ENCODE data around the gene OOSP1. TPM values are rescaled to one million over a fixed set of nuclear protein-coding genes. Genes with fewer than 3 reads are reported as not detected.

OOSP1 gene
- polyA plus RNA-seq, 1 experiment = not detected

DNA sequence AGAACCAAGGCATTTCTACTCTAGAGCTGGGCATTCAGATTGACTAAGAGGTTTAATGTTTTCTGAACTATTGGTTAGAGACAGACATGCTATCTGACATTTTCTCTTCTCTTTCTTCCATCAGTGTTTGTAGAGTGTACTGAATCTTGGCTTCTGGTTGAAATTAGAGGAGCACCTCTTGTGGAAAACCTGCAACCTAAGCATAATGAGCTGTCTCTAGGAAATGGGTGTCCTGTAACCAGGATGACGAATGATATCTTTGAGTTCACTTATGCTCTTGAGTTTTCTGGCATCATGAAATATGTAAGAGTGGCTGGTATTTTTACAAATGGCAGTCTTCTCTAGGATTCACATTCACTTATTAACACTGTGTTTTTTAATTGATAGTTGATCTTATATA lies 45.0 kb downstream of the OOSP1 start:
- Histone ChIP-seq H3K4me3 (ENCODE audit: low read depth, low read length) (no peak overlapping the region), H3K9me3 (ENCODE audit: control insufficient read depth, insufficient read depth, low read length) (no peaks in the 10 kb centered on the region), H3K27me3 (ENCODE audit: control insufficient read depth, insufficient read depth, low read length) (no peaks in the 10 kb centered on the region), H3K27ac (ENCODE audit: low read depth, low read length) (no peak overlapping the region)
- TF ChIP-seq, protein P1, sequence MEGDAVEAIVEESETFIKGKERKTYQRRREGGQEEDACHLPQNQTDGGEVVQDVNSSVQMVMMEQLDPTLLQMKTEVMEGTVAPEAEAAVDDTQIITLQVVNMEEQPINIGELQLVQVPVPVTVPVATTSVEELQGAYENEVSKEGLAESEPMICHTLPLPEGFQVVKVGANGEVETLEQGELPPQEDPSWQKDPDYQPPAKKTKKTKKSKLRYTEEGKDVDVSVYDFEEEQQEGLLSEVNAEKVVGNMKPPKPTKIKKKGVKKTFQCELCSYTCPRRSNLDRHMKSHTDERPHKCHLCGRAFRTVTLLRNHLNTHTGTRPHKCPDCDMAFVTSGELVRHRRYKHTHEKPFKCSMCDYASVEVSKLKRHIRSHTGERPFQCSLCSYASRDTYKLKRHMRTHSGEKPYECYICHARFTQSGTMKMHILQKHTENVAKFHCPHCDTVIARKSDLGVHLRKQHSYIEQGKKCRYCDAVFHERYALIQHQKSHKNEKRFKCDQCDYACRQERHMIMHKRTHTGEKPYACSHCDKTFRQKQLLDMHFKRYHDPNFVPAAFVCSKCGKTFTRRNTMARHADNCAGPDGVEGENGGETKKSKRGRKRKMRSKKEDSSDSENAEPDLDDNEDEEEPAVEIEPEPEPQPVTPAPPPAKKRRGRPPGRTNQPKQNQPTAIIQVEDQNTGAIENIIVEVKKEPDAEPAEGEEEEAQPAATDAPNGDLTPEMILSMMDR (IDR thresholded peaks at IDR 0.05; ENCODE audit: low read depth, low read length) = no peak
- ChIA-PET CTCF (no interaction called here), POLR2A (no interaction called here)
- no peak for DNase-seq (ENCODE audit: low read depth, low spot score)

DNA sequence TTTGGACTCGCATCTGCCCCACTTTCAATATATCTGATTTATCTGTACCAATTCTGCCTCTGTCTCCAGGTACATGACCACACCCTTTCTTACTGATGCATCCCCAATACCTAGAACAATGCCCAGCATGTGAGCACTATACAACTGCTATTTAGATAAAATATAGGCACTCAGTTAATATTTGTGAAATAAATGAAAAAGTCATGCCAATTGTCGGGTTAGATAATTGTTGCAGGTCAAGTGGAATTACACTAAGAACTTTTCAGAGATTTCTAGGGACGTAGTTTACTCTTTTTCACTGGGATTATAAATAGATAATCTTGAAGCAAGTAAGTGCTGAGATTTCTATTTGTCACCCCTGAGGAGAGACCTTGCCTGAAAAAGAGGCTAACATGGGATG lies 46.1 kb downstream of the OOSP1 start:
- CTCF ChIA-PET = no interaction called here
- TF ChIP-seq, protein P1 (IDR thresholded peaks at IDR 0.05; ENCODE audit: low read depth, low read length) = no peak

DNA sequence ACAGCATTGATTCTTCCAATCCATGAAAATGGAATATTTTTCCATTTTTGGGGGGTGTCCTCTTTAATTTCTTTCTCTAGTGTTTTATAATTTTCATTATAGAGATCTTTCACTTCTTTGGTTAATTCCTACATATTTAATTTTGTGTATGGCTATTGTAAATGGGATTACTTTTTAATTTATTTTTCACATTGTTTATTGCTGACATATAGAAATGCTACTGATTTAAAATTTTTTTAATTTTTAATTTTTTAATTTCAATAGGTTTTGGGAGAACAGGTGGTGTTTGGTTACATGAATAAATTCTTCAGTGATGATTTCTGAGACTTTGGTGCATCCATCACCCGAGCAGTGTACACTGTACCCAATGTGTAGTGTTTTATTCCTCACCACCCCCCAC lies 52.2 kb downstream of the OOSP1 start:
- no peak for DNase-seq (ENCODE audit: low read depth, low spot score)
- Histone ChIP-seq H3K9me3 (ENCODE audit: control insufficient read depth, insufficient read depth, low read length) (no peaks in the 10 kb centered on the region), H3K27ac (ENCODE audit: low read depth, low read length) (no peak overlapping the region), H3K4me3 (ENCODE audit: low read depth, low read length) (no peak overlapping the region), H3K27me3 (ENCODE audit: control insufficient read depth, insufficient read depth, low read length) (no peaks in the 10 kb centered on the region)
- ChIA-PET CTCF (no interaction called here), POLR2A (no interaction called here)
- TF ChIP-seq, protein P1 (IDR thresholded peaks at IDR 0.05; ENCODE audit: low read depth, low read length) = no peak

More for the DNA sequence above, 46.1 kb downstream of the OOSP1 start:
- Histone ChIP-seq H3K9me3 (ENCODE audit: control insufficient read depth, insufficient read depth, low read length) (no peaks in the 10 kb centered on the region), H3K27ac (ENCODE audit: low read depth, low read length) (no peak overlapping the region), H3K4me3 (ENCODE audit: low read depth, low read length) (no peak overlapping the region), H3K27me3 (ENCODE audit: control insufficient read depth, insufficient read depth, low read length) (no peaks in the 10 kb centered on the region)
- POLR2A ChIA-PET = no interaction called here
- no peak for DNase-seq (ENCODE audit: low read depth, low spot score)

DNA sequence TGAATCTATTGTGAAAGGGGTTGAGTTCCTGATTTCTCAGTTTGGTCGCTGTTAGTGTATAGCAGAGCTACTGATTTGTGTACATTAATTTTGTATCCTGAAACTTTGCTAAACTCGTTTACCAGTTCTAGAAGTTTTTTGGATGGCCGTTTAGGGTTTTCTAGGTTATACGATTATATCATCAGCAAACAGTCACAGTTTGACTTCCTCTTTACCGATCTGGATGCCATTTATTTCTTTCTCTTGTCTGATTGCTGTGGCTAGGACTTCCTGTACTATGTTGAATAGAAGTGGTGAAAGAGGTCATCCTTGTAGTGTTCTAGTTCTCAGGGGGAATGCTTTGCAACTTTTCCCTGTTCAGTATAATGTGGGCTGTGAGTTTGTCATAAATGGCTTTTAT lies 54.2 kb downstream of the OOSP1 start:
- POLR2A ChIA-PET = no interaction called here
- Histone ChIP-seq H3K27ac (ENCODE audit: low read depth, low read length) (no peak overlapping the region), H3K4me3 (ENCODE audit: low read depth, low read length) (no peak overlapping the region), H3K27me3 (ENCODE audit: control insufficient read depth, insufficient read depth, low read length) (no peaks in the 10 kb centered on the region), H3K9me3 (ENCODE audit: control insufficient read depth, insufficient read depth, low read length) (no peaks in the 10 kb centered on the region)
- CTCF ChIA-PET = no interaction called here
- DNase-seq (ENCODE audit: low read depth, low spot score) = no peak
- TF ChIP-seq, protein P1 (IDR thresholded peaks at IDR 0.05; ENCODE audit: low read depth, low read length) = no peak

DNA sequence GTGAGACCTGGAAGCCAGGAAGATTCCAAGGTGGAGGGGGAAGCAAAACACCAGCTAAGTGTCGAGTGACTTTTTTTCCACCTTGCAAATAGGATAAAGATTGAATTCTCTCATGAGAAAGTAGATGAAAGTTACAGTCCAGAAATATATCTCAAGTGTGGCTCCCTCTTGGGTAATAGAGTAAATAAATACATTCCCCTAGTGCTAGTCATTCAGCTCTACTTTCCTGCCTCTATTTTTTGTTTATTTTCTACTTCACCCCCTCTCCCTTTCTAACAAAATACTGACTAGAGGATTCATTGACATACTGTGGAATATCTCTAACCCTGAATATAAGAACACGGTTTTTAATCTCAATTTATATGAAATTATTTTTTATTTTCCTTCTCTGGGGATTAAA lies 59.6 kb downstream of the OOSP1 start:
- no peak for DNase-seq (ENCODE audit: low read depth, low spot score)
- ChIA-PET POLR2A (no interaction called here), CTCF (no interaction called here)
- TF ChIP-seq, protein P1 (IDR thresholded peaks at IDR 0.05; ENCODE audit: low read depth, low read length) = no peak
- no peak overlapping the region for H3K4me3 ChIP-seq (ENCODE audit: low read depth, low read length)
- H3K27me3 ChIP-seq (ENCODE audit: control insufficient read depth, insufficient read depth, low read length) = no peaks in the 10 kb centered on the region
- no peaks in the 10 kb centered on the region for H3K9me3 ChIP-seq (ENCODE audit: control insufficient read depth, insufficient read depth, low read length)
- H3K27ac ChIP-seq (ENCODE audit: low read depth, low read length) = no peak overlapping the region

Measured in AG04450 (cell line).